ENCODE data around the gene TMEM150B.

Gene TMEM150B

DNA sequence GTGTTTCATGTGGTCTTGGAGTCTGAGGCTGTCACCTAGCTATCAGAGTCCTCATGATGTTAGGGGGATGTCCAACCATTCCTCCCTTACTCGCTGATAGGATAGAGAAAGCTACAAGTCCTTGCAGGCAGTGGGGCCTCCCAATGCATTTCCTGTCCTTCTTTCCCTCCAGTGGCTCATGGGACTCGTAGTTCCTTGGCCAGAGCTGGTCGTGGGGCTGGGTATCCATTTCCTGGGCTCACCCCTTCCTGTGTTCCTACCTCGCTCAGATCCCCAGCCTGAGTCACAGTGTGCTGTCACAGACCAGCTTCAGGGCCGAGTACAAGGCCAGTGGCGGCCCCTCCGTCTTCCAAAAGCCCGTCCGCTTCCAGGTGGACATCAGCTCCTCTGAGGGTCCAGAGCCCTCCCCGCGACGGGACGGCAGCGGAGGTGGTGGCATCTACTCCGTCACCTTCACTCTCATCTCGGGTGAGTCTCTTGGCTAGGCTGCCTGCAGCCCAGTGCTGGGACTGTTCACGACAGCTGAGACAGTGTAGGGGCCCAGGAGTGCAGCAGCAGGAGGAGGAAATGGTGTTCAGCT lies 19.1 kb downstream of the TMEM150B start:
- DNase-seq (ENCODE audit: low spot score), result no peak

GRCh38 chr19:55305491-55305890 lies 19.6 kb downstream of the TMEM150B start:
- DNase-seq (ENCODE audit: low spot score), result no peak

GRCh38 chr19:55304980-55305379 lies 20.2 kb downstream of the TMEM150B start:
- DNase-seq (ENCODE audit: low spot score), result no peak

GRCh38 chr19:55304279-55304978 lies 20.7 kb downstream of the TMEM150B start:
- no peak for DNase-seq (ENCODE audit: low spot score)

- no peak for DNase-seq (ENCODE audit: low spot score)
Observed at GRCh38 chr19:55303477-55303876, 21.7 kb downstream of the TMEM150B start.

- DNase-seq (ENCODE audit: low spot score), result no peak
Observed at GRCh38 chr19:55302318-55302703, 22.8 kb downstream of the TMEM150B start.

DNA sequence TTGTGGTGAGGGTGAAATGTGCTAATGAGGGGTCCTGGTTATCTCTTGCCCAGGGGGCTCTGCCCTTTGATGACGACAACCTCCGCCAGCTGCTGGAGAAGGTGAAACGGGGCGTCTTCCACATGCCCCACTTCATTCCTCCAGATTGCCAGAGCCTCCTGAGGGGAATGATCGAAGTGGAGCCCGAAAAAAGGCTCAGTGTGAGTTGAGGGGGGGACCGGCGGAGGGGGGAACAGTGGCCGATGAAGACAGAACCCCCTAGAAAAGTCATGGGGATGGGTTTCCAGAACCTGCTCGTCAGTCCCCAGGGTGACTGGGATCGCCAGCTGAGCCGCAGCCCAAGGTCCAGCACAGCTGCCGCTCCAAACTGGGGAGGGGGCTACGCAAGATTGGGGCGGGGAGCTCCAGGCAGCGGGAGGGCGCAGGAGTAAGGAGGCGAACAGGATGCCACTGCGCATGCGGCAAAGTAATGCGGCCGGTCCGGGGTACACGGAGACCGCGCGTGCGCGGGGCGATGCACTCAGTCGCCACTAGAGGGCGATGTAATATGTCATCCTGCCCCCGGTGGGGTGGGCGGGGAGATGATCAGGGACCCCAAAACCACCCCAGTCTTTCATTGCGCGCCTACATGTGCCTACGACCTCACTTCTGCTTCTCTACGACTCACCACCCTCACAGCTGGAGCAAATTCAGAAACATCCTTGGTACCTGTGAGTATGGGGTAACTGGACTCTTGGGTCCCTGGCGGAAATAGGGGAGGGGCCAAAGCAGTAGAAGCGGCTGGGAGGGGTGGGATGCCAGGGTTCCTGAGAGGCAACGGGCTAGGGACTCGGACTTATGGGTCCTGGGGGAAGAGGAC lies 23.5 kb downstream of the TMEM150B start:
- peak; percentile 77 for DNase-seq (ENCODE audit: low spot score)

GRCh38 chr19:55300886-55301458 lies 24.2 kb downstream of the TMEM150B start:
- DNase-seq (ENCODE audit: low spot score), result peak; percentile 68

DNA sequence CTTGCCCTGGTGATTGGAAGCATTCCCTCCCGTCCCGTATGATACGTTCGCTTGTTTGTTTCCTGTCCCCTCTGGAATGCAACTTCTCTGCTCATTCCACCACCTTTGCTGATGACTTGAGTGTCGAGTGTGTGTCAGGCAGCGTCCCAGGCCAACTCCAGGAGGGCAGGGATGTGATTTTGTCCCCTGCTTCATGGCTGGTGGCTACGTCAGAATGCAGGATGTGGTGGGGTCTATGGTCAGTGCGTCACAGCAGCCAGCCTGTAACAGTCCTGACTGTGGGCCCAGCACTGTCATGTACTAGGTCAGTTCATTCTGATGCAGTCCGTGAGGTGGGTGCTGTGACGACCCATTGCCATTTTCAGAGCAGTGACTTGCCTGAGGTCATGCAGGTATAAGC lies 25.1 kb downstream of the TMEM150B start:
- no peak for DNase-seq (ENCODE audit: low spot score)

DNA sequence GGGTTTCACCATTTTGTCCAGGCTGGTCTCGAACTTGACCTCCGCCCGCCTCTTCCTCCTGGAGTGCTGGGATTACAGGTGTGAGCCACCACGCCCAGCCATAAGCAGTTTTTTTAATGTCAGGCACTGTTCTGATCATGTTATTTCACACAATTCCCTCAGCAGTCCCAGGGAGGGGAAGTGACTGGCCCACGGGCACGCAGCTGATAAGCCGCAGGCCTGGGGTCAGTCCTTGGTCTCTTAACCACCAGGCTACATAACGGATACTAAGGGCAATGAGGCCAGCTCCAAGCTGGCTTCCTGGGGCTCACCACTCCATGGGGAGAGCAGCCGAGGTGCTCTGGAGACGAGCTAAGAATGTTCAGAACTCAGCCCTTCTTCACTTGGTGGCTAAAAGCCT lies 27.9 kb downstream of the TMEM150B start:
- no peak for DNase-seq (ENCODE audit: low spot score)

DNA sequence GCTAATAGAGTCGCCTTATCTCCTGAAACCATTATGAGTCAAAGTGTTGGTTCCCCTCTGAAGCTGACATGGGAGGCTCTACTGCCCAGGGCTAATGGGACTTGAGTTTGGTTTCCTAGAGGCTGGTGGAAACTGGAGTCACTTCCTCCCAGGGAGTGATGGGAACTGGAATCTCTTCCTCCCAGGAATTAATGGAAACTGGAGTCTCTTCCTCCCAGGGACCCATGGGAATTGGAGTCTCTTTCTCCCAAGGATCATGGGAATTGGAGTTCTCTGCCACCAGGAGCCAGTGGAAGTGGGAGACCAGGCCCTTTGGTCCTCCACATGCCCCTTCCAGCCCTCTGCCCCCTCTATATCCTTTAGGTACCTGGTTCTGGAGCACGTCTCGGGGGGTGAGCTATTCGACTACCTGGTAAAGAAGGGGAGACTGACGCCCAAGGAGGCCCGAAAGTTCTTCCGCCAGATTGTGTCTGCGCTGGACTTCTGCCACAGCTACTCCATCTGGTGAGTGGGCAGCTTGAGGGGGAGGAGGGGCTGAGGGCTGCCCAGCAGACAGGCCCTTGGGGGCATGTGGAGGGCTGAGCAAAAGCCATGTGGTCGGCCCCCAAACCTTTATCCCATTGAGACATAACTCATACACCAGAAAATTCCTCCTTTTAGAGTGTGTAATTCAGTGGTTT lies 35.9 kb downstream of the TMEM150B start:
- DNase-seq (ENCODE audit: low spot score), result peak; percentile 30

DNA sequence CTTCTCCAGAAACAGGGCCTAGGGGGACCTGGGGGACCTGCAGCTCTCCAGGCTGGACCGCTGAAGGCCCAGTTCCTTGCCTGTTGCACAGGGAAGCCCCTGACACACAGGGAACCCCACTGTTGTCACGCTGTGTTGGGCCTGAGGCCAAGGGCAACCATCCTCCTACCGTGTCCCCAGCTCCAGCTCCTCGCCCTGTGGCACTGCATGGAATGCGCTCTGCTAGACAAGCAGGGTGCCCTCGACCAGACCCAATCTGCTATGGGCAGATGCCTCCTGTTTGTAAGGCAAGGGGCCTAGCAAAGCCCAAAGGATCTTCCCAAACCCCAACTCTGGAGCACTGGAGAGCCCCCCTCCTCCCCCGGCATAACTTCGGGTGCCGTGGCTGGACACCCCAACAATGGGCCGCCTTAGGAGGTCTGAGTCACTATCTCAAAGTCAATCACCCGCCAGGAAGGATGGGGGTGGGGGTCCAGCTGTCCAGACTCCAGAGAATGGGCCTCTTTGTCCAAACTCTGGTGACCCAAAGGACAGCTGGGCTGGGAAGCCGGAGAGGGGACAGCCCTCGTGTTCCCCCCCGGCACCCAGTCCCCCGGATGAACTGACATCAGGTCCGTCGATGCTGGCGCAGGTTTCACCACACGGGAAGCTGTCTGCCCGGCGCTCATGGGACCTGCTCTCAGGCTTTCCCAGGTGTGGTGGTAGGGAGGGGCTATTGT lies 37.6 kb downstream of the TMEM150B start:
- peak; percentile 97 for DNase-seq (ENCODE audit: low spot score)

DNA sequence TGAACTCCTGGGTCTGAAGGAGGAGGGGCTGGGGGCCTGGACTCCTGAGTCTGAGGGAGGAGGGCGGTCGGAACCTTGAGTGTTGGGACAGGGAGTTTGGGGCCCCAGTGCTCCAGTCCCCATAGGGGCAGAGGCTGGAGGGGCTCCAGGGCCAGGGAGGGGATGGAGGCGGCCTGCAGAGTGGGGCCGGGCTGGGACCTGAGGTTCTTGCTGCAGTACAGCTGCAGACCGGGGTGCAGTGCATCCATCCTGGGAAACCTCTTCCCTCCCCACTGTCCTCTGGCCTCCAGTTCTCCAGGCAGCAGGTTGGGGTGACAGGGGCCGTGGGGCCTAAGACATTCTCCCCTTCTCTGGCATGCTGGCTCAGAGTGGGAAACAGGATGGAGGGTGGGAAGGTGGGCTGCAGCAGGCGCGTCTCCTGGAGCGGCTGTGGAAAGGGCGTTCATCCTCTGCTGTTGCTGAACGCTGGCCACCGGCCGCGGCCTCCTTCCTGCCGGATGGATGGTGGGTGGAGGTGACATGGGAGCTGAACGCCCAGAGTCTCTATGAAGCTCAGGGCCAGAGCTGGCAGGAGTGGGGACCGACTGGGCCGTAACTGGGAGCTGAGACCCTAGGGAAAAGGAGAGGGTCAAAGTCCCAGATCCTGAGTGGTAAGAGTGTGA lies 39.8 kb downstream of the TMEM150B start:
- DNase-seq (ENCODE audit: low spot score), result peak; percentile 45

- DNase-seq (ENCODE audit: low spot score), result peak; percentile 35
Observed at GRCh38 chr19:55284405-55285058, 40.6 kb downstream of the TMEM150B start.

DNA sequence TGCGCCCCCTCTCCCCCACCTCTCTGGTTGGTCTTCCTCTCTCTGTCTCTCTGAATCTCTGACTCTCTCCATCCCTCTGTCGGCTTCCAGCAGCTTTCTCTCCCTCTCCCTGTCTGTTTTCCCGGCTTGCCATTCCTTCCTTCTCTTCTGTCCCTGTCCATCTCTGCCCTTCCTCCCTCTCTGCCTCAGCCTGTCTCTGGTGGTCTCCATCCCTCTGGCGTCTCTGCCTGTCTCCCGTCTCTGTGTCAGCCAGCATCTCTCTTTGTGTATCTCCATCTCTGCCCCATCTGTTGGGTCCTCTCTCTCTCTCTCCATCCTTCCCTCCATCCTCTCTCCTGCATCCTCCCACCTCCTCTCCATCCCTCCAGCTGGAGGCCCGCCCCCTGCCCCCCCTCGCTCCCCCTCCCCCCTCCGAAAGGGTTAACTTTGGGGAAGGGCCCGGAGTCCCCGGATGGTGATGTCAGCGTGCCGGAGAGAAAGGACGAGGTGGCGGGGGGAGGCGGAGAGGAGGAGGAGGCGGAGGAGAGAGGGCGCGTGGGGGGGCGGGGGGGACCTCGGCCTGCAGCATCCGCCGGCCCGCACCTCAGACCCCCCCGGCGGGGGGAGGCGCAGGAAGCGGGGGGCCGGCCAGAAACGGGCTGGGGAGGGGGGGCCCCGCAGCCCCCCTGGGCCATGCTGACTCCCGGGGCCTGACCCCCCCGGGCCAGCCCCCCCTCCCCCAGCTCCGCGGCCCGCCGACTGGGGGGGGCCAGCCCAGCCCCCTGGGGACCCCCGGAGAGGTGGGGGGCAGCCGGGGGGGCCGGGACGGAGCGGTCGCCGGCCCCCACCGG lies 41.4 kb downstream of the TMEM150B start, which contains the start of gene BRSK1:
BRSK1 (plus strand) TSS at position 450 of the 830 bp plus-strand sequence. CDS start 446 bp downstream, outside the sequence.
- peak; percentile 79 for DNase-seq (ENCODE audit: low spot score)

DNA sequence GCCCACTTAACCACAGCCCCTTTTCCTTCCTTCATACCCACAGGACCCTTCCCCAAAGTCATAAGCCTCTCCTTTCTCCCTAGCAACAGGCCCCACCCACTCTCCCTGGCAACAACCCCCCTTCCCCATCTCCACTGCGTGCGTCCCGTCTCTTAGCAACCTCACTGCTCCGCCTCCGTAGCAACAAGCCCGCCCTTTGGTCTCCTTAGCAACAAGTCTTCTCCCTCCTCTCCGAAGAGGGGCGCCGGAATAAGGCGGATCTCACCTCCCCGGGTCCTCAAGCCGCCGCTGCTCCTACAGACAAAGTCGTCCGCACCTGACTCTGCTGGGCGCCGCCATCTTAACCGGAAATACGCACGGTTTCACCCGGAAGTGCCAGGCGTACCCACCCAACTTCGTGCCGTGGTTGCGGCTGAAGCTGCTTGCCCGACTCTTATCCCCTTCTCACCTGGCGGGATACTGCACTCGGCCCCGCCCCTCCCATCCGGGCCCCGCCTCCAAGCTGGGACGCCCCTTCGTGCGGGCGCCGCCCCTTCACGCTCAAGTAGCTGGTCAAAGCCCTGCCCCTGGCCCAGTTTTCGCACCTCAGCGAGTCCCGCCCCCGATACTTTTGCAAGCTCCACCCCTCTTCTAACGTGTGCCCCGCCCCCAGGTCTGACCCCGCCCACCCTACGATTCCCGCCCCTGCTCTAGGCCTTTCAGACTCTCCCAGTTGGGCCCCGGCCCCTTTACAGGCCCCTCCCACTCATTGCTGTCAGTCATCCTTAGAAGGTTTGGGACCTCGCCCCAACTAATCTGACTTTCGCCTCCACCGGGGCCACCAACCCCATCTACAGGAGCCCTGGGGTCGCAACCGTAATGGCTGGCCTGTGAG lies 45.1 kb downstream of the TMEM150B start, which contains the start of gene HSPBP1:
HSPBP1 (minus strand) TSS at position 341 of the 874 bp plus-strand sequence. CDS start 502 bp downstream, outside the sequence.
- DNase-seq (ENCODE audit: low spot score), result peak; percentile 90

GRCh38 chr19:55279340-55279739 lies 45.8 kb downstream of the TMEM150B start:
- no peak for DNase-seq (ENCODE audit: low spot score)

Measured in globus pallidus (tissue), 1 donor.